GM21576 (cell line): ENCODE results near the gene TULP4.

Experiments
- ATAC-seq: cut with Tn5 transposase; IDR thresholded peaks from one replicate; pipeline ENCODE4 v1.9.1; 2021; ENCODE audit warnings: mild to moderate bottlenecking, moderate library complexity; ENCODE audit not compliant: unreplicated experiment

Gene TULP4, protein sequence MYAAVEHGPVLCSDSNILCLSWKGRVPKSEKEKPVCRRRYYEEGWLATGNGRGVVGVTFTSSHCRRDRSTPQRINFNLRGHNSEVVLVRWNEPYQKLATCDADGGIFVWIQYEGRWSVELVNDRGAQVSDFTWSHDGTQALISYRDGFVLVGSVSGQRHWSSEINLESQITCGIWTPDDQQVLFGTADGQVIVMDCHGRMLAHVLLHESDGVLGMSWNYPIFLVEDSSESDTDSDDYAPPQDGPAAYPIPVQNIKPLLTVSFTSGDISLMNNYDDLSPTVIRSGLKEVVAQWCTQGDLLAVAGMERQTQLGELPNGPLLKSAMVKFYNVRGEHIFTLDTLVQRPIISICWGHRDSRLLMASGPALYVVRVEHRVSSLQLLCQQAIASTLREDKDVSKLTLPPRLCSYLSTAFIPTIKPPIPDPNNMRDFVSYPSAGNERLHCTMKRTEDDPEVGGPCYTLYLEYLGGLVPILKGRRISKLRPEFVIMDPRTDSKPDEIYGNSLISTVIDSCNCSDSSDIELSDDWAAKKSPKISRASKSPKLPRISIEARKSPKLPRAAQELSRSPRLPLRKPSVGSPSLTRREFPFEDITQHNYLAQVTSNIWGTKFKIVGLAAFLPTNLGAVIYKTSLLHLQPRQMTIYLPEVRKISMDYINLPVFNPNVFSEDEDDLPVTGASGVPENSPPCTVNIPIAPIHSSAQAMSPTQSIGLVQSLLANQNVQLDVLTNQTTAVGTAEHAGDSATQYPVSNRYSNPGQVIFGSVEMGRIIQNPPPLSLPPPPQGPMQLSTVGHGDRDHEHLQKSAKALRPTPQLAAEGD (N-terminal part only)

GRCh38 chr6:158312165-158312564 is at the start of gene TULP4:
TSS of gene TULP4 (plus strand) at chr6:158312465. CDS start at chr6:158314017, 1,552 bp downstream.
- ATAC-seq = no peak

DNA sequence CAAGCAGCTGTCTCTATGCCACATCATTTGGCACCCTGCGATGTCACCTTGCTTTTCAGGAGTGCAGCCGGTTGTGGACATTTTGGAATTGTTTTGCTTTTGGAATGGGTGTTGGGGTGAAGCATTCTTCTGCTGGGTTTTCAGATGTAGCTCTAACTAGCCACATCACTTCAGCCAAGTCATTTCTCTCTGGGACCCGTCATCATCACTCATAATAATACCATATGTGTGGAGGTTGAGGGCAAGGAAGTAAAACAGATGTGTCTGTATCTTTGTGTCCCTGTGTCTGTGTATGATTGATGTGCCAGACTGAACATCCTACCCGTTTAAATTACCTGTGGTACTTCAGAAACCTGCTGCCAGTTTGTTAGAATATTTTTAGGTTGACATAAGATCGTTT is 49.5 kb upstream of the TULP4 start:
- no peak for ATAC-seq

DNA sequence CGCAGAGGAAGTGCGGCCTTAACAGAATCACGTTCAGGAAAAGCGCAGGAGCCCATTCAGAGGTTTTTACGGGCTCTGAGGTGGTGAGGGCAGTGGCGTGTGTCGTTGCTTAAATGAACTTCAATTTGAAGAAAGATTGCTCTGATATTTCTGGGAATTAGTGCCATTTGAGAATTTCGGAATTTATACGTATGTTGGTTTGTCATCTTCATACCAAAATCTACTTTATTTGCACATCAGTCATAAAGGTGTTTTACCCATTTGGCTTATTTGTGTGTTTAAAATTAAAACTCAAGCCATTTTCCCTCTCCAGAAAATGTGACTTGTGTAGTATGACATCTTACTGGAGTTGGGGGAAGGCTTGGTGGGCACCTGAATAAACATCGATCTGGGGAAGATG is 48.1 kb upstream of the TULP4 start:
- ATAC-seq = no peak

GRCh38 chr6:158266131-158266530 is 46.1 kb upstream of the TULP4 start:
- ATAC-seq = no peak

DNA sequence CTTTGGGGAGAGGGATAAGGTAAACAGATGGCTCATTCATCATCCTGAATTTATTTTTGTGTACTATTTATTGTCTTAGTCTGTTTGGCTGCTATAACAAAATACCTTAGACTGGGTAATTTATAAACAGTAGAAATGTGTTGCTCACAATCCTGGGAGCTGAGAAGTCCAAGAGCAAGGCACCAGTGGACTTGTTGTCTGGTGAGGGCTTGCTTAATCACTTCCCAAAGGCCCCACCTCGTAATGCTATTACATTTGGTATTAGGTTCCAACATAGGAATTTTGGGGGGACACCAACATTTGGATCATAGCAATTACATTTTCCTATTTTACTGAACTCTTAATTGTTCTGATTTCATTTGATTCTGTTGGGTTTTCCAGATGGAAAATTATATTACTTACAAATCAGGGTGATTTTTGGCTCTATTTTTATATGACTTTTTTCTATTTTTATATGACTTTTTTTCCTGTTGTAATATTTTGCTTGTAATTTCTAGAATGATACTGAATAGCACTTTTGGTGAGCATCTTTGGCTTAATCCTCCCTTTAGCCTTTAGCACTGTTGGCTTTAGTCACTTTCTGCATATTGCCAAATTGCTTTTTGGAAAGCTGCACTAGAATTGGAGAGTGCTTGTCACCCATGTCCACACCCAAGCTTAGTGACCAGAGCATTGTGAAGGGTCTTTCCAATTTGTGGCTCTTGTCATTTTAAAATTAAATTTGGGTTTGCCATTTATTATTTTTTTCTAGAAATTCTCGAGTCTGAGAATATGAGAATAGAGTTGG is 43.7 kb upstream of the TULP4 start:
- no peak for ATAC-seq

DNA sequence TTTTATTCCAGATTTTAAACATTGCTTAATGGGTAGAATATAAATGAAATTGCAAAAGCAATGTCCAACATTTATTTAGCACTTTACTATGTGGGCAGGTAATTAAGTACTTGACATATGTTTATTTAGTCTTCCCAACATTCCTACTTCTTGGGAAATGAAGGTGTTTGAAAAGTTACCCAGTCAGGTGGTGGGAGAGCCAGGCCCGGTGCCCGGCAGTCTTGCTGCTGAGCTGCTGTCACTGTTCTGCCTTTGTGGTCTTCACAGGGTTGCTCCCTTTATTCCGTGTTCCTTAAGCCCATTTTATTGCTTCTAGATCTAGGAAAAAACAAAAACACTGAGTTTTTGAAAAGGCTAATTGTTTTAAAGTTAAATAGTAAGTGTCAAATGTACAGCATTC is 42.6 kb upstream of the TULP4 start:
- no peak for ATAC-seq

DNA sequence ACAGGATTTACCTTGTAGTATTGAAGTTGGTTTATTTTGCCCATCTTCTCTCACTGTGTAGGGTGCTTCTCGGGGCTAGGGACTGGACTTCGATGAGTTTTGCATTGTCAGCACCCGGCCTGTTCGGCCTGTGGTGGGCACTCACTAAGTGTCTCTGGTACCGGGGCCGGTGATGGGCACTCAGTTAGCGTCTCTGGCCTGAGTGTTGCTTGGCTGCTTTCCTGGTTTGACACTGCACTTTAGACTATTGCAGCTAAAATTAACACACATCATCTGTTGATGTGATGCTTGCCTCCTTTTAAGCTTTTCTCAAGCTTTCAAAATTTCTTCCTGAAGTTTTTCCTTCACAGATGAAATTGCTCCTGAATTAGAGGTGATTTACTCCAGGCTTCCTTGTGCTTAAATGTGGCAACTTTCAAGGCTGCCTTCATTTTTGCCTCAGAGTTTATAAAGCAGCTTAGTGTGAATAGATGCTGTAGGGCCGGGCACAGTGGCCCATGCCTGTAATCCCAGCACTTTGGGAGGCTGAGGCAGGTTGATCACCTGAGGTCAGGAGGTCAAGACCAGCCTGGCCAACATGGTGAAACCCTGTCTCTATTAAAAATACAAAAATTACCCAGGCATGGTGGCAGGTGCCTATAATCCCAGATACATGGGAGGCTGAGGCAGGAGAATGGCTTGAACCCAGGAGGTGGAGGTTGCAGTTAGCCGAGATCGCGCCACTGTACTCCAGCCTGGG is 41.7 kb upstream of the TULP4 start:
- no peak for ATAC-seq

- no peak for ATAC-seq
Observed at GRCh38 chr6:158272324-158272723, 39.9 kb upstream of the TULP4 start.

GRCh38 chr6:158278004-158278403 is 34.3 kb upstream of the TULP4 start:
- ATAC-seq = no peak

DNA sequence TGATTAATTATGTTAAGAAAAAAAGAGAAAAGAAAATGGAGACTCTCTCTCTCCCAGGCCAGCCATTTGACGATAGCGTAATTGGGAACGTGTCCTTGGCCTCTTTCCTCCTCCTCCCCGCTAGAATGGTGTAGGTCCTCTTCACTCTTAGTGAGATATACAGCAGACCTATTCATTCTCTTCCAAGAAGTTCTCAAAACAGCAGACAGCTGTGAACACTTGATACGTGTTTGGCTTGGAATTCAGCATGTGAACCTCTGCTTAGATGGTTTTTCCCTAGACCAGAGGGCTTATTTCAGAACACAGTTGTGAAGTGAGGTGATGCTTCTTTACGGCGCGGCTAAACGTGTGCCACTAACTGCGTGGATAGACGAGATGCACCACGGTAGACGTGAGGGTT is 32.6 kb upstream of the TULP4 start:
- no peak for ATAC-seq

DNA sequence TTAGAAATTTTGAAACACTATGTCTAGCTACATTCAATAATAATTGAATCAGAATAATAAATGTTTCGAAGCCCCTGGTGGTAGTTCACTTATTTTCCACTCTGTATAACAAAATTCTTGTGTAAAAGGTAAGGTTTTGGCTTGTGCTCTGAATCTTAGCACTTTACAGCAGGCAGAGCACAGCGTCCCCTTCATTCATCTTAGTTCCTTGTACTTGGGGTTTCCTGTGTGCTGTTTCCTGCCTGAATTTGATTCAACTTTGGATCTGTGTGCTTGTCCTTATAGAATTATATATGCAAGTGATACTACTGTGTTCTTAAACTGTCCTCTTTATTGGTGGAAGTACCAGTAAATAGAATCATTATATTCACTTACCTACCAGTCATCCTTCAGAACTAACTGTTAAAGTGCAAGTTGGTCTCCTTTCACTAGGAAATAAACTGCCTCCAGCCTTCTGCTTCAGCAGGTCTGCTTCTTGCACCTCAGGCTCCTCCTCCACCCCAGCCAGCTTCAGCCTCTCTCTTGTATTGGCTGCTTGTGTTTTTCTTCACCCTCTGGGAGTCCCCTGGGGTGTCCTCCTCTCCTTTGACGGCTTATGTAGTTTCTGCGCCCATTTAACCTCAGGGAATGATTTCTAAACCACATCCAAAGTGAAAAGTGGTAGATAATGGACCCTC is 28.8 kb upstream of the TULP4 start:
- ATAC-seq = peak; percentile 59

DNA sequence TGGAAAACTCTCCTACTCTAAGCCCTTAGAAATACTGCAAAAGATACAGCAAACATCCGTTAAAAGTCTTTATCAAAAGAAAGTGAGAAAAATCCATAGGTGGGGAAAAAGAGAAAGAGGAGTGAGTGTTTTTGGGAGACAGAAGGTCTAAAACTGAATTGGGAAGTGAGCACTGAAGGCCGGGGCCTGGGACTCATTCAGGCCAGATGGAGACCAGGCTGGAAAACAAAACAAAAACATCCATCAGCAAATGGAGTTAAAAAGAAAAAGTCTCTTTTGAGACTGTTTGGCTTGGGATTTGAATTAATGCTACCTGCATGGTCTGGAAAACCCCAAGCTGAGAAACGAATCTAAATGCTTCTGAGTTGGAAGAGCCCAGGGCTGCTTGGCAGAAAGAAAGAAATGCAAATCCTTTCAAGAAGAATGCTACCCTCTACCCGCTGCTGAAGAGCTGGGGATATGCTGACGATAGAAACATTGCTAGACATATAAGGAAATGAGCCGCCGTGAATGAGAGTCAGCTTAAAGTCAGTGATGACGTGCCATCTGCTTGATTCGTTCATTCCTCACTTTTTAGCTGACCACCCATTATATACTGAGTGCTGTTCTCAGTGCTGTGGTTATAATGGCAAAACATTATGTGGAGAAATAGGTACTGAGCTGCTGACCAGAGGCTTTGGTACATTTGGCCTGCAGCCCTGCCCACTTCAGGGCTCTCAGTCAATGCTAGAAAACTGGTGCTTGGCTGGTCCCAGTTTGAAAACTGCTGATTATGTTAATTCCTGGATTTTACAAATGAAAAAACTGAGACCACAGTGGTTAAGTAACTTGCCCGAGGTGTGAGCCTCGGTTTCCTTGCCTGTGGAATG is 28.0 kb upstream of the TULP4 start:
- no peak for ATAC-seq

DNA sequence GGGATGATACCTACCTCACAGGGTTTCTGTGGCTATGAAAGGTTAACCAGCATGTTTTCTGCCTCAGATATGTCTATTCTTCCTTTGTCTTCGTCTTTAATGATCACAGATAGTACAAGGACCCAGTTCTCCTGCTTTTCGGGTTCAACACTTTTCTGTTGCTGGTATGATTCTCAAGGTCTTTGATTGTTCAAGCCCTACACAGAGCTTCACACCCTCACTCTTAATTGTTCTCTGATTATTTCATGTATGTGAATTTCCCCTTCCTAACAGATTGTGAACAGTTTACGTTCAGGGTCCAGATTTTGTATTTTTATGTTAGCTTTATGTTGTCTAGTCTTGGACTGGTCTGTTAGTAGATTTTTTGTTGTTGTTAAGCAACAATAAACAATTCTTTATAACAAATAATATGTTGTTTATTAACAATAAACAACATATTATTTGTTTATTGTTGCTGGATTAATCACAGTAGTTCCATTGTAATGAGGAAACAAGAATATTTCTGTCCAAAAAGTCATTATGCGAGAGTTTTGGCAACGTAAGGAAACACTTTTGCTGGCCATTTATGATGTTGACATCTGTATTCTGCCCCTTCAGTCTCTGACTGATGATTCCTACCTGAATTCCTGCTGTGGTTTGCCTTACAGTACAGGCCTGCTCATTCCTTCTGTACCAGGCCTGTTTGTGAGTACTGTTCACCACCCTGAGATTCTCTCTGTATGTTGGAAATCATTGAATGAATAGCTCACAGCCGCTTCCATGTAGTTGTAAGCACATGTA is 27.2 kb upstream of the TULP4 start:
- no peak for ATAC-seq

DNA sequence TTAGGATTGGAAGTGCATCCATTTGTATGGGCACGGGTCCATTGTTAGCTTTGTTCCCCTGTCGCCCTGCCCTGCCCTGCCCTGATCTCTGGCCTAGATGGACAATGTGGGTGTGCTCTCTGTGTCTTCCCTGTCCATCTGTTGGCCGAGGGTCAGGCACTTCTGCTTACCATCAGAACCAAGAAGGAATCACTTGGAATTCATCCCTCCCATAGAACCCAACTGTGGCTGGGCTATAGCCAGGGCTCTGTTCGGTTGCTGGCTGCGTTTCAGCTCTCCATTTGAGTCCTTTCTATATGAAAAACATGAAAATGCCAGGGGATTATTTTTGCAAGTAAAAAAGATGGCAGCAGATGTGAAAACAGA is 26.6 kb upstream of the TULP4 start:
- no peak for ATAC-seq

DNA sequence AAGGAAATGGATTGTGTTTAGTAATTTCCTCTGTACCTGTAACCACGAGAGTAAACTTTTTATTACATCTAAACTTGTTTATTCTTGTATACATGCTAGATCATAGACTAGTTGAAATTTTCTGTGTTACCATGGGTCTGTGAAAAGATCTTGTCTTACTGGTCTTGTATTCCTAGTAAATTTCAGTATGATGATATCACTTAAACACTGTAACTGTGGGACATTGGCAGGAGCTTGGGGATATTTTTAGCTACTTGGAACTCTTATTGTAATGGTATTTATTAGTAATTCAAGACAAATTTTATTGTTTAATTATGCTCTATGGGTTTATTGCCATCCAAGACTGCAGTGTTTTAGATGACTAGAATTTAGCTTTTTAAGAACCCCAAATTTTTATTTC is 25.9 kb upstream of the TULP4 start:
- ATAC-seq = no peak

DNA sequence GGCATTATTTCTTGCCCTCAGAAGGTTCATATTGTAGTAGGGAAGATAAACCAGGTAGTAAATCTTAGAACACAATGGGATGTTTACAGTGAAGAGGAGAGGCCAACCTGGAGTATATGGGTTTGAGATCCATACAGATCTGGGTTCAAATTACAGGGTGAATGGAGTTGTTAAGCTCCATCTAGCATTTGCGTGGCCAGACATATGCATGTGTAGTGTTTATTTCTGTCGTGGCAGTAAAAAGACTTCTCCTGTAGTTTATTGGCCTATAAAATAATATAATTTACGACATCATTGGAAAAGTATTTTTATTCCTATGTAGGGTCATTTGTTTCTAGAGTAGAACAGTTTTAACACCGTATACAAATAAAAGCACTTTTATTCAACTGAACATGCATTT is 25.2 kb upstream of the TULP4 start:
- ATAC-seq = no peak

GRCh38 chr6:158290040-158290439 is 22.2 kb upstream of the TULP4 start:
- ATAC-seq = peak; percentile 56

- ATAC-seq = peak; percentile 77
Observed at GRCh38 chr6:158290659-158291058, 21.6 kb upstream of the TULP4 start.
